Uterus (tissue), 4 donors: ENCODE measurements around the gene RAP1GAP. TPM values are rescaled to one million over a fixed set of nuclear protein-coding genes. Genes with fewer than 3 reads are reported as not detected.
A peak's percentile ranks its signal among the peaks of the same experiment; 100 is the strongest.

Experiments used
- DNase-seq, 2 donors: peaks; one replicate each; pipeline ENCODE4 v3.0.0-alpha.2; 2019 to 2020
- H3K27ac ChIP-seq, 2 donors: fragments of 200-600 bp; sonication (generic); 1 replicate in 1 of 2; 2 replicates in 1 of 2; pipeline ENCODE4 v1.5.1; 2016 to 2018
- H3K27me3 ChIP-seq, 2 donors: fragments of 200-600 bp; sonication (generic); one replicate each; pipeline ENCODE4 v1.5.1; 2018 to 2019; ENCODE audit warnings: control low read depth in 1 of 2
- H3K36me3 ChIP-seq, 2 donors: fragments of 200-600 bp; sonication (generic); one replicate each; pipeline ENCODE4 v1.5.1; 2019; ENCODE audit warnings: control low read depth in 1 of 2
- H3K4me1 ChIP-seq, 2 donors: fragments of 200-600 bp; sonication (generic); one replicate each; pipeline ENCODE4 v1.5.1; 2018 to 2019; ENCODE audit warnings: control low read depth in 1 of 2
- H3K4me3 ChIP-seq, 2 donors: fragments of 200-600 bp; sonication (generic); 1 replicate in 1 of 2; 2 replicates in 1 of 2; pipeline ENCODE4 v1.5.1; 2018 to 2019; ENCODE audit warnings: mild to moderate bottlenecking in 1 of 2
- H3K9me3 ChIP-seq, 2 donors: fragments of 200-600 bp; sonication (generic); one replicate each; pipeline ENCODE4 v1.5.1; 2019; ENCODE audit warnings: control low read depth in 1 of 2
- CTCF ChIP-seq, 4 experiments: fragments of 200-600 bp in 2 of 4; fragments of 450-650 bp in 2 of 4; sonication (generic) in 2 of 4; IDR thresholded peaks; one replicate each; pipeline ENCODE4 v1.5.1; 2016 to 2019; ENCODE audit warnings: antibody characterized with exemption in 4 of 4, mild to moderate bottlenecking in 2 of 4, moderate library complexity in 1 of 4
- POLR2A ChIP-seq, 2 donors: fragments of 450-650 bp; IDR thresholded peaks; one replicate each; pipeline ENCODE4 v1.6.1; 2016; ENCODE audit warnings: antibody characterized with exemption in 2 of 2, mild to moderate bottlenecking in 1 of 2, moderate library complexity in 1 of 2
- intact Hi-C: fragments of 100-400 bp; cut with DNase I; formaldehyde crosslinking; loops from one replicate; pipeline ENCODE4 v1.15.1; 2023; ENCODE audit warnings: low total_unique reads
- total RNA-seq, 4 donors: library from RNA; depleted of rRNA in 3 of 4; stranded (reverse); fragments of >200 nt in 3 of 4; gene quantifications; one replicate each; pipeline versions ENCODE4 v1.1.0 to v1.2.4, GENCODE V29; 2014 to 2023
- donor health status: DM: yes; HTN: yes; CAD: no.

RAP1GAP gene
- total RNA-seq, 4 donors from 2014 or later, result 0.18 to 6.9 TPM; not detected in 2

GRCh38 chr1:21706151-21706835 lies 37.1 kb upstream of the RAP1GAP start:
- H3K4me1 ChIP-seq, result no peaks in the 10 kb centered on the region
- no peak overlapping the region for H3K27ac ChIP-seq
- intact Hi-C loops, result no loop called here
- H3K4me3 ChIP-seq, result no peak overlapping the region
- H3K9me3 ChIP-seq, result no peaks in the 10 kb centered on the region
- H3K36me3 ChIP-seq, result no peaks in the 10 kb centered on the region
- TF ChIP-seq POLR2A (IDR thresholded peaks at IDR 0.05) (no peak), CTCF (IDR thresholded peaks at IDR 0.05) (no peak)
- H3K27me3 ChIP-seq, result no peaks in the 10 kb centered on the region
- DNase-seq, result no peak

GRCh38 chr1:21705303-21705980 lies 36.3 kb upstream of the RAP1GAP start:
- TF ChIP-seq CTCF (IDR thresholded peaks at IDR 0.05) (no peak), POLR2A (IDR thresholded peaks at IDR 0.05) (no peak)
- intact Hi-C loops, result no loop called here
- no peak for DNase-seq
- H3K4me1 ChIP-seq, result no peaks in the 10 kb centered on the region
- no peaks in the 10 kb centered on the region for H3K9me3 ChIP-seq
- no peak overlapping the region for H3K4me3 ChIP-seq
- no peaks in the 10 kb centered on the region for H3K36me3 ChIP-seq
- no peaks in the 10 kb centered on the region for H3K27me3 ChIP-seq
- no peak overlapping the region for H3K27ac ChIP-seq

GRCh38 chr1:21704145-21704544 lies 35.0 kb upstream of the RAP1GAP start:
- H3K27ac ChIP-seq, result no peak overlapping the region

GRCh38 chr1:21703318-21703963 lies 34.3 kb upstream of the RAP1GAP start:
- TF ChIP-seq CTCF (IDR thresholded peaks at IDR 0.05), result peak in 1 of 4 experiments; percentile 6
- no peak for TF ChIP-seq POLR2A (IDR thresholded peaks at IDR 0.05)
- intact Hi-C loops, result no loop called here
- Histone ChIP-seq H3K9me3 (no peaks in the 10 kb centered on the region), H3K36me3 (no peaks in the 10 kb centered on the region), H3K4me3 (no peak overlapping the region), H3K27me3 (no peaks in the 10 kb centered on the region), H3K4me1 (no peaks in the 10 kb centered on the region), H3K27ac (no peak overlapping the region)
- DNase-seq, result no peak

More at GRCh38 chr1:21704145-21704544, 35.0 kb upstream of the RAP1GAP start:
- Histone ChIP-seq H3K4me3 (no peak overlapping the region), H3K4me1 (no peaks in the 10 kb centered on the region), H3K9me3 (no peaks in the 10 kb centered on the region), H3K36me3 (no peaks in the 10 kb centered on the region), H3K27me3 (no peaks in the 10 kb centered on the region)
- no peak for TF ChIP-seq CTCF (IDR thresholded peaks at IDR 0.05)
- intact Hi-C loops, result no loop called here
- no peak for DNase-seq

- no peaks in the 10 kb centered on the region for H3K36me3 ChIP-seq
- TF ChIP-seq POLR2A (IDR thresholded peaks at IDR 0.05), result no peak
- no peak for TF ChIP-seq CTCF (IDR thresholded peaks at IDR 0.05)
- H3K9me3 ChIP-seq, result no peaks in the 10 kb centered on the region
Observed at GRCh38 chr1:21702780-21703179, 33.6 kb upstream of the RAP1GAP start.

More at GRCh38 chr1:21702780-21703179, 33.6 kb upstream of the RAP1GAP start:
- intact Hi-C loops, result no loop called here
- H3K4me3 ChIP-seq, result no peak overlapping the region
- H3K27ac ChIP-seq, result no peak overlapping the region
- no peaks in the 10 kb centered on the region for H3K4me1 ChIP-seq
- DNase-seq, result no peak
- no peaks in the 10 kb centered on the region for H3K27me3 ChIP-seq
